Retina (tissue), 1 donor: ENCODE data around the gene LAMA3.

Experiments used
- DNase-seq: peaks from one replicate; pipeline ENCODE4 v3.0.0-alpha.2; 2016

The LAMA3 gene

DNA sequence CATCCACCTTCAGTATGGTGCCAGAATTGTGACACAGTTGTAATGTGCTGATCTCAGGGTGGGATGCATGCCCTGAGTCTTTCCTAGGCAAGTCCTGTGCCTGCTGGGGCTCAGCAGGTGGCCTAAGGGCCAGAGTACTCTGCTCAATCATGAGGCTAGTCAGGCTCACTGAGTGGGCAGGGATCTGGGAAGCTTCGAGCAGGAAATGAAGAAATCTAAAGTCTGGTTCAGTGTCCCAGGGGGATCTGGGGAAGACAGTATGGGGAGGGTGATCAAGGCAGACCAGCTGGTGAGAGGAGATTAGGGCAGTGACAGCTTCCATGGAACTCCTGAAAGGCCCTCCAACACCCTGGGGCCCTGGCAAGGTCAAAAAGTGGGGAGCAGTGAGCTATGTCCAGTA lies 17.7 kb upstream of the LAMA3 start:
- DNase-seq, result no peak

DNA sequence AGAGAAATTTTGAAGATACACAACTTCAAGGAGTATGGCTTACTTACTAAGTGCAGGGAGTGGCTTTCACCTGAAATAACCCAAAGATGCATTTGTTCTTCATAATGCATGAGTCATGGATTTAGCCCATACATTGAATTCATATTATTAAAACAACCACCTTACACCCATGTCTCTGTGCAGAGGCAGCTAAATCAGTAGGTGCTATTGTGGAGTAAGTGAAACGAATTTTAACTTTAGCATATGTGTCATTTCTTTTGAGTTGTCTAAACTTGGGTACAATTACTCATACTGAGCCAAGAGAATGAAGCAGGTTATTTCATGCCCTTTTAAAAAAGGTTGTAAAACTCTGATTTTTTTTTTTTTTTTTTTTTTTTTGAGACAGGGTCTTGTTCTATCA lies 15.5 kb upstream of the LAMA3 start:
- no peak for DNase-seq

DNA sequence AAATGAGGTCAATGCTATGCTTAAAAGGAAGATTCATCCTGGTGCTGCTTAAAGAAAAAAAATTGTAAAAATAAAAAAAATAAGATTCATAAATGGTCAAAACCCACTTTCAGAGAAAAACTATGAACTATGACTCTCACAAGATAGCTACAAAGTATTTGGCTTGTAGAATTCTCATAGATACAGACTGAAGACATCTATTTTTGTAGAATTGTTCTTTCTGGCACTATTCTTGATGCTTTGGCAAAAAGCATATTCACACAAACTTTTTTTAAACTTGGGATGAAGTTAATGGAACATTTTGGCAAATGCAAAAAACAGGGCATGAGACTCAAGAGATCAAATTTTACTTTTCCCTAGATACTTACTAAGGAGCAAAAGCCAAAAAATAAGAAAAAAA lies 14.0 kb upstream of the LAMA3 start:
- DNase-seq, result no peak

DNA sequence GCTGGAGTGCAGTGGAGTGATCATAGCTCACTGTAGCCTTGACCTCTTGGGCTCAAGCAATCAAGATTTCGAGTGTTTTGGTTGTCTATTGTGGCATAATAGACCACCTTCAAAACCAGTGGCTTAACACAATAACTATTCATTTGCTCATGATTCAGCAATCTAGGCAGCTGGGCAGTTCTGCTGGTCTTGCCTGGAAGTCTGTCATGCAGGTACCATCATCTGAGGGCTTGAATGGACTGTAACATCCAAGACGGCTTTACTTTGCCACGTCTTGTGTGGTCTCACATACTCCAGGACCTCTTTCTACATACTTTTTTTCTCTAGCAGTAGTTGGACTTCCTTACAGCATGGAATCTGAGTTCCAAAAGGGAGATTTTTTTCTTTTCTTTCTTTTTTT lies 13.4 kb upstream of the LAMA3 start:
- DNase-seq, result no peak

DNA sequence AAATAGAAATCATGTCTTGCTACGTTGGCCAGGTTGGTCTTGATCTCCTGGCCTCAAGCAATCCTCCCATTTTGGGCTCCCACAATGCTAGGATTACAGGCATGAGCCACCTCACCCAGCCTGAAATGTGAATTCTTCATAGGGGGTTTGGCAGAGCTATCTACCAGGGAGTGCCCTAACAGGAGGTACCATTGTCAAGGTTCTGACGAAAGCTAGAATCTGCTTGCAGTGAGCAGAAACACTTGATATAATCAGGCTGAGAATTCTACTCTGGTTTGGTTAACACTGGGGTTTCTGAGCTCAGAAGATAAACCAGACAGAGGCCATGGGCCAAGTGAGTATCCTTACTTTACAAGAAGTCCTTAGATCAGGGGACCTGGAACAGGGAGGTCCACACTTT lies 7.2 kb upstream of the LAMA3 start:
- DNase-seq, result no peak

DNA sequence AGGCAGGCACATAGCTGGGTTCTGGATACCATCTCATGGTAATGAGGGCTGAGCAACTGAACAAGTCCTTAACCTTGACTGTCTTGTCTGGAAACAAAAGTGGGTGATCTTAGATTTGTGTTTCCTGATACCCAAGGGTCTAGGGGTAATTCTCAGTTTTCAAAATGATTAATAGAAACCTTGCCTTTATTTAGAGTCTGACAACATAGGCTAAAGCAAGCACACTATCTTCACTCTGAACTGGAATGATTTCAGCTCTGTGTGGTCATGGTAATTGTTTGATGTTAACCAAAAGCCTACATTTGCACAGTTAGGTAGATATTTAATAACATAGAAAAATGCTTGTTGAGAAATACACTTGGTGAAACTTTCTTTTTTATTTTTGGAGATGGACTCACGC lies 6.8 kb upstream of the LAMA3 start:
- no peak for DNase-seq

DNA sequence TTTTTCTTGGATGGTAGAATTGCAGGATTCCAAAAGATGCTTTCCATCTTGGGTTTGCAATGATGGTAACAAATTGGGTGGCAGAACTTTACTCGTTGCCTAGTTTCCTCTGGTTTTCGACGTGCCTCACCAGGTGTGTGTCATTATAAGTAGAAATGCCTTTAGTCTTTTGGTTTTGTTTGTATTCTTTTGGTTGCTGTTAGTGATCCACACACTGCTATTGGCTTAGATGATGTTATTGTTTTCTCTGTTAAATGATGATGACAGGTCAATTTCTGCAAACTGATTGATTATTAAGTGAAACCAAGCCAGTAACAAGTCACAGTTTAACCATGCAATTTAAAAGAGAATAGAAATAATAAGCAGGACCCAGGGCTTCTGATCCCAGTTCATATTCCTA lies 6.1 kb upstream of the LAMA3 start:
- DNase-seq, result no peak

DNA sequence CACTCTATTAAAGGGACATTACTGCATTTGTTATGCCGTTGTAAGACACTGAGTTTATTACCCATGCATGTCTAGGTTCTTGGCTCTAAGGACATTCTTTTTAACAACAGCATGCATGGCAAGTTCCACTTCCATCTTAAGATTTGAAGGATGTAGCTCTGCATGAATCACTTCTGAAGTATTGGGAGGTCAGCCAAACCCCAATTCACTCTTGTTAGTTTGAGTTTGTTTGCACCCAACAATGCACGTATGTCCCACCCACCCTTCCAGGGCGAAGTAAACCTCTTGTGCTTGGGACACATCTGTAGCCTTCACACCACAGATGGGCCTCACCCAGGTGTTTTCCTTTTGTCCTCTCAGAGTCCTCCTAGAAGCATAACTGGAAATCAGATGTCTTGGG lies 5.6 kb upstream of the LAMA3 start:
- no peak for DNase-seq

DNA sequence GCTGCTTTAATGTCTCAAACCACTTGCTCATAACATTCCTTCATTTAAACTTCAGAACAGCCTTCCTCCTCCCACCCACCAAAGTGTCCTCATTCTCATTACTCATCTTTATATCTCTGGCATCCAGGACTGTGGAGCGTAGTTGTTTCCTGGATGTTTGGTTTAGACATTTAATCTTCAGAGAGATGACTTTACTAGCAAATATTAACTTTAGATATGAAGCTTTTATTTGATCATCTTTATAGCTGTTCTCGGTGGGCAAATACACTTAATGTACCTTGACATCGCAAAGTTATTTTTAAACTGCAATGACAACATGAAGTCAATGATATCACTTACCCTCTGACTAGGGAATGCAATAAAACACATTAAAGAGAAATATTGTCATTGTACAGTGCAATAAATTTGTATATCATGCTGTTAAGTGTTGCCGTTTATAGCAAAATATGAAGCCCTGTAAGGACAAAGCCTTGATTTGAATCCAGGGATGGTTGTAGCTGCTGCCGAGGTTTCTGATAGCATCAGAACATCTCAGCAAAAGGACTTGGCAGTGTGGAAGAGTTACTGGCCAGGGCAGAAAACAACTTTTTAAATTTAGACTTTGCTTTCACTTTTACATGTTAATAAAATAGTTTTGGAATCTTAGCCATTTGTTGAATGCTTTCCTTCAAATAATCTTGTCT lies 4.6 kb upstream of the LAMA3 start:
- no peak for DNase-seq

DNA sequence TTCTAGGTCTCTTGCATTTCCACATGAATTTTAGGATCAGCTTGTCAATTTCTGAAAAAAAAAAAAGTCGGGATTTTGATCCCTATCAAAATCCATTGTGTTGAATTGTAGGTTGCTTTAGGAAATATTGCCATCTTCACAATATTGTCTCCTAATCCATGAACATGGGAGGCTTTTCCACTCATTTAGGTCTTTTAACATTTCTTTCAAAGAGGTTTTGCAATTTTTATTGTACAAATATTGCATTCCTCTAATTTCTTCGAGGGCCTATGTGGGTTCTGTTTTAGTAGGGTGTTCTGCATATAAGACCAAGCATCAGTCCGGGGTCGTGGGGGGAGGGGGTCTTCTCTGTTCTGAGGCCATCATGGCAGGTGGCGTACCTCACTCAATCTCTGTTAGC lies 725 bp upstream of the LAMA3 start:
- DNase-seq, result no peak

DNA sequence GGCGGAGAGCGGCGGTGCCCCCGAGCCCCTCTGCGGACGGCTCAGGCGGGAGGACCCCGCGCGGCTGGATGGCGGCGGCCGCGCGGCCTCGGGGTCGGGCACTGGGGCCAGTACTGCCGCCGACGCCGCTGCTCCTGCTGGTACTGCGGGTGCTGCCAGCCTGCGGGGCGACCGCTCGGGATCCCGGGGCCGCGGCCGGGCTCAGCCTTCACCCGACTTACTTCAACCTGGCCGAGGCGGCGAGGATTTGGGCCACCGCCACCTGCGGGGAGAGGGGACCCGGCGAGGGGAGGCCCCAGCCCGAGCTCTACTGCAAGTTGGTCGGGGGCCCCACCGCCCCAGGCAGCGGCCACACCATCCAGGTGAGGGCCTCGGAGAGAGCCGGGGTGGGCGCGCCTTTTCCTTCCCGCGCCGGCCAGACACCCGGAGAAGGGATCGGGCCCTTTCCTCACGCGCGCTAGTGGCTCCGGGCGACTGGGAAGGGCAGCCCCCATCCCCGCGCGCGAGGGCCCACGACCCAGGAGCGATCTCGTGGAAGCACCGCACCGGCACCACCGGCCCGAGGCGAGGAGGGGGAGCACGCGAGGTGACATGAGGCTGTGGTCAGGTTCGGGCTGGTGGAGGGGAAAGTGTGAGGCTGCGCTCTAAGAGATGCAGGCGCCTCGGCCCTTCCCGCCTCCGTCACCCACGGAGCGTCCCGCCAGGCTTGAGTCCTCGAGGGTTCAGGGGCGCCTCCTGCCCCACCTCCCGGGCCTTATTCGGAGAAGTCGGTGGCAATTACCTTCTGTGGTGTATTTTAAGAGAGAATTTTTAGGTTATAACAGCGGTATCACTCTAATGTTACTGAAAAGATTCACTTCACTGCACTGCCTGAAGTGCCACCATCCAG lies 607 bp downstream of the LAMA3 start:
- DNase-seq, result peak; percentile 71

DNA sequence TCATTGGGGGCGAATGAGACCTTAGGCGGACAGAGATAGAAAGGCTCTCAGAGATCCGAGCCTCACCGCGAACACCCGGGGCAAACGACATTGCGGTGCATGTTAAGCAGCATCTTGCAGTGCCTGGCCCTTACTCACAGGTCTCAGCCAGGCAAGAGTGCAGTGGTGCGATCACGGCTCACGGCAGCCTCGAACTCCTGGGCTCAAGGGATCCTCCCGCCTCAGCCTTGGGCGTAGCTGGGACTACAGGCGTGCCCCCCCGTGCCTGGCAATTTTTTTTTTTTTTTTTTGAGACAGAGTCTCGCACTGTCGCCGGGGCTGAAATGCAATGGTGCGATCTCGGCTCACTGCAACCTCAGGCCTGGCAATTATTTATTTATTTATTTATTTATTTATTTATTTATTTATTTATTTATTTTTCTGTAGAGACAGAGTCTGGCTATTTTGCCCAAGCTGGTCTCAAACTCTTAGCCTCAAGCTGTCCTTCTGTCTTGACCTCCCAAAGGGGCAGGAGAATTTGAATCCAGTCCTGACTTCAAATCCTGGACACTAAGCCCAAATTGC lies 1.3 kb downstream of the LAMA3 start:
- no peak for DNase-seq

DNA sequence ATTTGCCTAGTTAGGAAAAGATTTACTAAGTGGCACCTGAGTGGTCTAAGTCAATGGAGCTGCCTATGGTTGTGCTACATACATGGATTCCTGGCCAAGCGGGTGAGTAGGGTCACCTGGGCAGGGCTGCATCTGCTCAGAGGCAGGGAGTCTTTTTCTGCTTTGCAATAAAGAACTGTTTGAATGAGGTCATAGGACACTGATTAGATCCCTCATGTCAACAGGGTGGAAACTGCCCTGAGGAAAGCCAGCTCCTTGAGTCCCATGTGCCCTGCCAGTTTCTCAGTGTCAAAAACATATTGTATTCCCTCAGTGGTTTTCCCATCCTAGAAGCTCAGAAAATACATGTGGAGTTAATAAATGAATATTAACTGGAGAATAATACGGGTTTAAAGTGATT lies 4.6 kb downstream of the LAMA3 start:
- no peak for DNase-seq

DNA sequence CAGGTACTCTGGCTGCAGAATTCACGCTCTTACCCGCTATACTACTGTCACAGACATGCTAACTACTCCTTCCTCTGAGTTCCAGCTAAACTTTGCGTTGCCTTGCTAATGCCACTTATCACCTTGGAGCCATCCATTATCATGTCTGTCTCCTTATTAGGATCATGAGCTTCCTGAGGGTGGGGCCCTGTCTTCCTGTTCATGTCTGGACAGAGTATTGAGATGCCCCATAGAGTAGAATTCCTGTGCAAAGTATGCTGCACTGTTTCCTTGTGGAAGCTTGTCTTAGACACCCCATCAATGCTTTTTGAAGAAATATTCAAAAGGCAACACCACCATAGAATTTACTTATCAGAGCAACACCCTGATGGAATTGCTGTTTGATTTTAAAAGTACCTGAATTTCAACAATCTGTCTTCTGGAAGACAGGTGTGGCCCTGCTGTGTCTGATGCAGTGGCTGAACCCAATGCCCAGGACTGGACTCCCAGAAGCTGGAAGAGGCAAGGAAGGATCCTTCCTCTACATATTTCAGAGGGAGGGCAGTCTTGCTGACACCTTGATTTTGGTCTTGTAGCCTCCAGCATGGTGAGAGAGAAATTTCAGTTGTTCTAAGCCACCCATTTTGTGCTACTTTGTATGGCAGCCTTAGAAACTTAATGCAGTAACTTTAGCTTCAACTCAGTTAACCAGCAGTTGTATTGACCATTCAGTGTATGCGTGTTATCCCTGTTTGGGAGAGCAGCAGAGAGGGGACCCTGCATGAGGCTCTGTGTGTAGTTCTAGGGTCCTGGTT lies 5.6 kb downstream of the LAMA3 start:
- DNase-seq, result no peak

DNA sequence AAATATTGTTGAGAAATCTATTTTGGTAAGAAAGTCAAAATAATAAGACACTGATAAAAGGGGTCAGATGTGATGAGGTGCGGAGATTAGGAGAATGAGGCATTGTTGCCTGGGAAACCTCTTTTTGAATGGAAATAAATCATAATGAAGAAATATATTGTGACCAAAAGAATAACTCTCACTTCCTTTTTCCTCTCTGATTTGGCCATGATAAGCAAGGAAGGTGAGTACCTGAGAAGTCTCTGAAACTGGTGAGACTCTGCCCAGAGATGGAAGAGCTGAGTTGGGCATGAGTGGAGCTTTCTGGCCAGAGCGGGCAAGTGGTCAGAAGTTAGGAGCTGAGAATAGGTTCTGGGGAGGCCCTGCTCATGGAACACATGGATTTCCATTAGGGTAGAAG lies 11.8 kb downstream of the LAMA3 start:
- DNase-seq, result no peak

DNA sequence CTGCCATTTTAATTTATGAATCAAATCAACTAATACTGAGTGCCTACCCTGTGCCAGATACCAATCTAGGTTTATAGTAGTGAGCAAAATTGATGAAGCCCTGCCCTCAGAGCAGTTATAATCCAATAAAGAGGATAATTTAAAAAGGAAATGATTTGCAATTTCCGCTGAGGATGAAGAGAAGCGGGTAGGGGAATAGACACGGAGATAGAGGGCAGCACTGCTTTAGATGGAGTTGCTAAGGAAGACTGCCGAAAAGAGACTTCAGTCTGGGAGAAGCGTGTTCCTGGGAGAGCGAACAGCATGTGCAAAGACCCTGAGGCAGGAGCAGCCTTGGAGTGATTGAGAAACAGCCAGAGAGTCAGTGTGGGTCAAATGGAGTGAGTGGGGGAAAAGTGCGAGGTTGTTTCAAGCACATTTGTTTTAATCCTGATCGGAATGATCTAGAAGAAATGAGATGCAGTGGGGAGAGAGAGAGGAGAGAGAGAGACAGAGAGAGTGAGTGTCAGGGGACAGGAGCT lies 12.4 kb downstream of the LAMA3 start:
- no peak for DNase-seq

DNA sequence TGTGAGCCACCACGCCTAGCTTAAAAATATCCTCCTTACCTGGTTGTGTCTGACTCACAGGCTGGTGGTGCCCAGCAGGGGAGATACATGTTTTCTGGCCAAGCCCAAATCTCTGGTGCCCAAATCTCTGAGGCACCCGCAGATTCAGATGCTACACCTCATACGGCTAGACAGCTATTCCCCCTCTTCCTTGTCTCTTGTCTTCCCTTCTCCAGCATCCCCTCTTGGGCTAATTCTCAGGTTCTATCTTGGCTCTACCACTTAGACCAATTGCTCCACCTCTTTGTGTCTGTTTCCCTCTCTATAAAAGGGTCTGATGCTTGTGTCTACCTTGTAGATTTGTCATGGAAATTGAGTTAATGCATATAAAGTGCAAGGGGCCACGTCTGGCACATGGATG lies 13.4 kb downstream of the LAMA3 start:
- DNase-seq, result no peak

DNA sequence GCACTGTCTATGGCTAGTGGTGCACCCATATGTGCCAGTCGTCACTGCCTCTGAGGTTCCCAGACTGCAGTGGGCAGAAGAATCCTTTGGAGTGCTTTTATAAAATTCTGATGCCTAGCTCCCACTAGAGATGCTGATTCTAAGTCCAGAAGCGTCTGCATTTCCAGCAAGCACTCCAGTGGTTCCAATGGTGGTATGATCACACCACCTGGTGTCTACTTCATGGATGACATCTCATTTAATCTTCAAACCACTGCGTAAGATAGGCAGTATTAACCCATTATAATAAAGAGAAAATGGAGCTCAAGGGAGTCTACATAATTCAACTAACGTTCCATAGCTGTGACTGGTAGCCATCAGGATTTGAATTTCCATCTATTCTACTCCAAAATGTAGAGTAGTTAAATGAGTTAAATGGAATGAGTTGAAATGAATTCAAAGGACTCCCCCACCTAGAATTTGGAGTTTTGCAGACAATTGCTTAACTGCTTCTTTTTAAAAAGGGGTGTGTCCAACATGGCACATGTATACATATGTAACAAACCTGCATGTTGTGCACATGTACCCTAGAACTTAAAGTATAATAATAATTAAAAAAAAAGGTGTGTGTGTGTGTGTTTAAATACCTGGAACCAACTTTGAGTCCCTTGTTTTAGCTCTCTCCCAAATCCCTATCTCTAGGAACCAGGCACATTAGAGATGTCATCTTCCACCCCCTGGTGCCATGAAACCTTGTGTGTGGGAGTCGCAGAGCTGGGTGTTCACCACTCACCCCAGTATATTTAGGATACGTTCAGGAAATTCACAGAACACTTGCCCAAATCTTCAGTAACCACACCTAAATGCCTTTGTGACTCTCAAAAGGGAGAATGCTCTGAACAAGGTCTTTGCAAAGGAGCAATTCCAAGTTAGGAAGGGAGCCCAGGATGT lies 14.1 kb downstream of the LAMA3 start:
- no peak for DNase-seq

DNA sequence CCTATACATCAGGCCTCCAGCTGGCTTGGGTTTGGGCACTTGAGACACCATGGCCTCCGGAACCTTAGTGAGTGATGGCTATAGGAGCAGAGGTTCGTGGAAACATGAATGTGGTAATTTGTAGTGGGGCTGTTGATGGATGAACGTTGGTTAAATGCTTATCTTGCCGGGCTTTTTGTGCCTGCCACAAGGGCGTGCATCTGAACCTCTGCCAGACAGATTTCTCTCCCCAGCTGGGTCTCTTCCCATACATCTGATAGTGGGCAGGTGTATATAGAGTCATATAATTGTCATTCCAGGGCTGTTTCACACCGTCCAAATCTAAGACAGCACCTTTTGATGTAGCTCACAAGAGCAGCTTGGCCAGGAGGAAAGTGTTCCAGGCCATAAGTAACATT lies 14.7 kb downstream of the LAMA3 start:
- no peak for DNase-seq

DNA sequence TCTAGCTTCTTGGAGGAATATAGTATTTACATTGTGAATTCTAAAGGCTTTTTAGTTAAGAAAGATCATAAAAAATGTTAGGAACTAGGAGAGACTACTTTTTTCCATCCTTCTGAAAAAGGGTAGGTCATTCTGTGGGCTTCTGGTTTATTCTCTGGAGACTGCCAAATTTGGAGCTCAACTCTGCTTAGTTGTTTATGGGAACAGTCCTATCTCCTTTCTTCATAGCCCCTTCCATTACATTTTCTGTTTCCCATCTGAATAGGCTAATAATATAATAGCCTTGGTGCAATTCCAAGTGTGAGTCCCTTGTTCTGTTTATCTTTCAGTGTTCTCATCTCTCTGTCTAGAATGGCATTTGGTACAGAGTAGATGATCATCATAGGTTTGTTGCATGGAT lies 15.6 kb downstream of the LAMA3 start:
- no peak for DNase-seq

DNA sequence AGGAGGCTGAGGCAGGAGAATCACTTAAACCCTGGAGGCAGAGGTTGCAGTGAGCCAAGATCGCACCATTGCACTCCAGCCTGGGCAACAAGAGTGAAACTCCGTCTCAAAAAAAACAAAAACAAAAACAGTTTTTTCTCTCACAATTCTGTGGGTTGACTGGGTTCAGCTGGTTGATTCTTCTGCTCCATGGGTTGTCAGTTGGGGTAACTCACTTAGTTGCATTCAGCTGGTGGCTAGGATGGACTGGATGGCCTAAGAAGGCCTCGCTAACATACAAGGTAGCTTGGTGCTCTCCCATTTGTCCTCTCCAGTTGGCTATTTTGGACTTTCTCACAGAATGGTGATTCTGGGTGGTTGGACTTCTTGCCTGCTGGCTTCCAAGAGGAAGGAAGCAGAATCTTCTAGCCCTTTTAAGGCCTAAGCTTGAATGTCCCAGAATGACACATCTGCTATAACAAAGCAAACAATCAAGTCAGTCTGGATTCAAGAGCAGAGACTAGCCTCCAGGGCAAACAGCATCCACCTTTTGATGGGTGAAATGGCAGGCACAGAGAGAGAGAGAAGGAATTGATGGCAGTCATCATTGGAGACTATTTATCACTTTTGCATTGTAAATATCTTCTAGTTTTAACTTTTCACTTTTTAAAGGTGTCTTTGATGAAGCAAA lies 17.9 kb downstream of the LAMA3 start:
- DNase-seq, result no peak
